Kidney (tissue), 14 donors: Measurements from ENCODE around the gene ARHGEF40. TPM values are rescaled to one million over a fixed set of nuclear protein-coding genes. Genes with fewer than 3 reads are reported as not detected.

Experiments used
- DNase-seq, 5 donors: peaks; one replicate each; pipeline ENCODE4 v3.0.0-alpha.2; 2013 to 2020
- FAIRE-seq: peaks from 2 replicates; lab custom pipeline; 2012; peaks lifted over from hg19 to GRCh38; lab: Jason Lieb, UNC
- H3K27ac ChIP-seq, 2 donors: one replicate each; pipeline ENCODE4 v1.7.0; 2013; ENCODE audit warnings: low read depth in 2 of 2, low read length in 2 of 2, inconsistent platforms in 1 of 2
- H3K27me3 ChIP-seq: one replicate; pipeline ENCODE4 v1.7.1; 2013; ENCODE audit warnings: low read length, inconsistent platforms; ENCODE audit not compliant: control insufficient read depth, insufficient read depth
- H3K36me3 ChIP-seq, 3 donors: one replicate each; pipeline versions ENCODE4 v1.7.0 to v1.7.1; 2013; ENCODE audit warnings: low read length in 3 of 3, control low read depth in 1 of 3, inconsistent platforms in 1 of 3; ENCODE audit not compliant: insufficient read depth in 3 of 3, control insufficient read depth in 2 of 3
- H3K4me1 ChIP-seq, 3 donors: one replicate each; pipeline versions ENCODE4 v1.7.0 to v1.7.1; 2013; ENCODE audit warnings: low read length in 3 of 3, inconsistent platforms in 1 of 3, low read depth in 1 of 3; ENCODE audit not compliant: control insufficient read depth in 2 of 3, insufficient read depth in 2 of 3
- H3K4me3 ChIP-seq, 3 donors: one replicate each; pipeline versions ENCODE4 v1.7.0 to v1.8.1; 2013; ENCODE audit warnings: low read length in 3 of 3, control low read depth in 1 of 3, inconsistent platforms in 1 of 3
- H3K9ac ChIP-seq, 3 donors: one replicate each; pipeline versions ENCODE4 v1.7.0 to v1.7.1; 2013; ENCODE audit warnings: low read length in 3 of 3, control low read depth in 1 of 3, inconsistent platforms in 1 of 3
- H3K9me3 ChIP-seq, 3 donors: one replicate each; pipeline versions ENCODE4 v1.7.0 to v1.7.1; 2013; ENCODE audit warnings: low read length in 3 of 3, control low read depth in 1 of 3, inconsistent platforms in 1 of 3; ENCODE audit not compliant: control insufficient read depth in 2 of 3, insufficient read depth in 1 of 3
- CTCF ChIP-seq: IDR thresholded peaks from 3 replicates; pipeline ENCODE4 v1.5.1; 2012; ENCODE audit warnings: mild to moderate bottlenecking, moderate library complexity, borderline replicate concordance; ENCODE audit not compliant: insufficient read depth; ENCODE audit errors: extremely low read depth
- intact Hi-C: fragments of 100-400 bp; cut with DNase I; formaldehyde crosslinking; loops from one replicate; pipeline ENCODE4 v1.11.1; 2022
- polyA plus RNA-seq: library from polyadenylated mRNA; stranded (reverse); fragments of 350-450 nt; fragmentation: Illumina TruSeq; extraction: RNeasy Lipid Tissue Mini Kit (QIAGEN cat#74804); gene quantifications from one replicate; pipeline ENCODE4 v1.2.3, GENCODE V29; 2014; ENCODE audit warnings: low read depth, low replicate concordance; ENCODE audit not compliant: insufficient read depth
- total RNA-seq: library from RNA; stranded (reverse); fragmentation: NEBNext Ultra II Directional; extraction: Animal tissue kit (Norgen Biotek cat#: 25700); gene quantifications from one replicate; pipeline ENCODE4 v1.2.1, GENCODE V29; 2021
- donor health status: control.
- donor health status: control.
- donor health status: control.
- donor health status: control.
- donor health status: control.
- donor health status: DM: yes; HTN: yes; CAD: no.
- donor health status: Normal renal cell carcinoma (clear cell type).

The ARHGEF40 gene
- total and polyA plus RNA-seq, 2 donors from 2014 or later: 15.9 to 25.6 TPM

- DNase-seq: no peak
- no peak for FAIRE-seq
- TF ChIP-seq CTCF: no peak
- no peaks in the 10 kb centered on the region for H3K27me3 ChIP-seq
- H3K9ac ChIP-seq: no peak overlapping the region
- no peaks in the 10 kb centered on the region for H3K9me3 ChIP-seq
- no peaks in the 10 kb centered on the region for H3K4me1 ChIP-seq
- peaks cover 5 to 54% (median 21%) of the 10 kb centered on the region in 3 donors for H3K36me3 ChIP-seq
- intact Hi-C loops: loop anchor here (10.0 kb wide), 1 partner anchor 69 kb away; no protein-coding TSS in a partner anchor
- H3K27ac ChIP-seq: no peak overlapping the region
- no peak overlapping the region for H3K4me3 ChIP-seq
Observed at GRCh38 chr14:21083565-21084325, 13.6 kb downstream of the ARHGEF40 start.

- Histone ChIP-seq H3K4me1 (no peaks in the 10 kb centered on the region), H3K27me3 (no peaks in the 10 kb centered on the region), H3K9me3 (no peaks in the 10 kb centered on the region), H3K9ac (no peak overlapping the region), H3K4me3 (no peak overlapping the region), H3K27ac (no peak overlapping the region), H3K36me3 (peaks cover 5 to 47% (median 15%) of the 10 kb centered on the region in 3 donors)
- no peak for TF ChIP-seq CTCF
- intact Hi-C loops: loop anchor here (10.0 kb wide), 1 partner anchor 70 kb away; no protein-coding TSS in a partner anchor
- FAIRE-seq (no peak), DNase-seq (no peak)
Observed at GRCh38 chr14:21084396-21084795, 14.3 kb downstream of the ARHGEF40 start.

- H3K4me3 ChIP-seq: no peak overlapping the region
- H3K27me3 ChIP-seq: no peaks in the 10 kb centered on the region
- FAIRE-seq: no peak
- peaks cover 5 to 39% (median 10%) of the 10 kb centered on the region in 3 donors for H3K36me3 ChIP-seq
- no peak overlapping the region for H3K27ac ChIP-seq
- intact Hi-C loops: loop anchor here (10.0 kb wide), 1 partner anchor 70 kb away; no protein-coding TSS in a partner anchor
- H3K9ac ChIP-seq: no peak overlapping the region
- no peaks in the 10 kb centered on the region for H3K4me1 ChIP-seq
- H3K9me3 ChIP-seq: no peaks in the 10 kb centered on the region
- TF ChIP-seq CTCF: no peak
- DNase-seq: no peak
Observed at GRCh38 chr14:21084998-21085853, 15.1 kb downstream of the ARHGEF40 start.
